Measurements from ENCODE around the gene HAPLN2.

DNA sequence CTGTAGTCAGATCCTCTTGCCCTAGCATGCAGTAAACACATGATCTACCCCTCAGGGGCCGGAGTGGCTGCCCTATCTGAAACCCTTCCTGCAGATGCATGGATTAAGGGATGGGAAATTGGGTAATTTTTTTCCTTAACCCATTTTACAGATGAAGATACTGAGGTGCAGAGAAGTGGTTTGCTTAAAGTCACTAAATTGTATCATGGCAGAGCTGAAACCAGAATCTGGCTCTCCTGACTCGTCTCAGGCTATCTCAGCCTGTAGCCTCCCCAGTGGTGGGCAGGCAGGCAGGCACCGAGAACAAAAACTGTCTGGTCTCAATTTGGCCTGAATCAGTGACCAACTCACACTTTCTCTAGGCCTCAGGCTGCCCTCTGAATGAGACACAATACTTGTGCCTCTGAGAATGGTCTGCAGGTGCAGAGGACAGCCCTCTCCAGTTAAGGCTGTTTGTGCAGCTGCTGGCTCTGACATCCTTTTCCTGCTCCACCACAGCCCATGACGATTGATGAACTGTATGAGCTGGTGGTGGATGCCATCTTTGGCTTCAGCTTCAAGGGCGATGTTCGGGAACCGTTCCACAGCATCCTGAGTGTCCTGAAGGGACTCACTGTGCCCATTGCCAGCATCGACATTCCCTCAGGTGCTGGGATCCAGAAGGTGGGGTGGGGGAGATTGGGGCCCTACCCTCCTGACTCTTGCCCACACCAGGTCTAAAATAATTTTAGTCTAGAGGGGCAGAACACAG is 26.1 kb upstream of the HAPLN2 start:
- TF ChIP-seq MAFK (IDR thresholded peaks at IDR 0.05; ENCODE audit: low read depth, low read length), result no peak
- no peak for TF ChIP-seq BHLHE40 (IDR thresholded peaks at IDR 0.05; ENCODE audit: low read depth, low read length)
- TF ChIP-seq, protein P1, sequence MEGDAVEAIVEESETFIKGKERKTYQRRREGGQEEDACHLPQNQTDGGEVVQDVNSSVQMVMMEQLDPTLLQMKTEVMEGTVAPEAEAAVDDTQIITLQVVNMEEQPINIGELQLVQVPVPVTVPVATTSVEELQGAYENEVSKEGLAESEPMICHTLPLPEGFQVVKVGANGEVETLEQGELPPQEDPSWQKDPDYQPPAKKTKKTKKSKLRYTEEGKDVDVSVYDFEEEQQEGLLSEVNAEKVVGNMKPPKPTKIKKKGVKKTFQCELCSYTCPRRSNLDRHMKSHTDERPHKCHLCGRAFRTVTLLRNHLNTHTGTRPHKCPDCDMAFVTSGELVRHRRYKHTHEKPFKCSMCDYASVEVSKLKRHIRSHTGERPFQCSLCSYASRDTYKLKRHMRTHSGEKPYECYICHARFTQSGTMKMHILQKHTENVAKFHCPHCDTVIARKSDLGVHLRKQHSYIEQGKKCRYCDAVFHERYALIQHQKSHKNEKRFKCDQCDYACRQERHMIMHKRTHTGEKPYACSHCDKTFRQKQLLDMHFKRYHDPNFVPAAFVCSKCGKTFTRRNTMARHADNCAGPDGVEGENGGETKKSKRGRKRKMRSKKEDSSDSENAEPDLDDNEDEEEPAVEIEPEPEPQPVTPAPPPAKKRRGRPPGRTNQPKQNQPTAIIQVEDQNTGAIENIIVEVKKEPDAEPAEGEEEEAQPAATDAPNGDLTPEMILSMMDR (conservative IDR thresholded peaks at IDR 0.05; ENCODE audit: low read depth, low read length), result no peak
- TF ChIP-seq USF2 (IDR thresholded peaks at IDR 0.05; ENCODE audit: low read depth, low read length), result no peak

Measured in IMR-90 (cell line).